GM23338 (cell line): ENCODE measurements around the gene GOLT1B.

Source experiments
- CTCF ChIP-seq, 2 experiments: fragments of 200-600 bp in 1 of 2; sonication (generic) in 1 of 2; conservative IDR thresholded peaks; 2 replicates each; pipeline versions ENCODE4 v1.5.1 to v1.6.1; 2016 to 2017; ENCODE audit warnings: antibody characterized with exemption in 2 of 2, low read depth in 2 of 2, mild to moderate bottlenecking in 2 of 2, moderate library complexity in 1 of 2
- EZH2 ChIP-seq: fragments of 200-600 bp; sonication (generic); IDR thresholded peaks from one replicate; pipeline ENCODE4 v1.8.0; 2017; ENCODE audit warnings: antibody characterized with exemption, mild to moderate bottlenecking, low read depth; ENCODE audit not compliant: unreplicated experiment
- EZH2phosphoT487 ChIP-seq: fragments of 200-600 bp; sonication (generic); IDR thresholded peaks from one replicate; pipeline ENCODE4 v1.8.1; 2018; ENCODE audit warnings: antibody characterized with exemption; ENCODE audit not compliant: unreplicated experiment
- STAT1 ChIP-seq: IDR thresholded peaks from one replicate; pipeline ENCODE4 v1.6.1; 2016; ENCODE audit warnings: antibody characterized with exemption; ENCODE audit not compliant: unreplicated experiment
- ZNF114 ChIP-seq: fragments of 250-450 bp; sonication (Bioruptor Pico); IDR thresholded peaks from 2 replicates; pipeline ENCODE4 v1.5.0; 2020; ENCODE audit warnings: mild to moderate bottlenecking, moderate library complexity

- TF ChIP-seq CTCF (conservative IDR thresholded peaks at IDR 0.05; ENCODE audit: low read depth in 2 of 2), result no peak
- TF ChIP-seq EZH2phosphoT487, result no peak
- no peak for TF ChIP-seq ZNF114 (CRISPR knock-in tag)
- no peak for TF ChIP-seq EZH2
- no peak for TF ChIP-seq STAT1
These were observed 1.8 kb upstream of the GOLT1B start for GRCh38 chr12:21499765-21500164.
